Neural cell (in vitro differentiated cells): Measurements from ENCODE around the gene SLC28A3. TPM values are rescaled to one million over a fixed set of nuclear protein-coding genes. Genes with fewer than 3 reads are reported as not detected.

Experiments used
- H2AFZ ChIP-seq: fragments of 200-600, 300-800 bp; sonication (generic), shearing (Covaris generic); 2 replicates; pipeline ENCODE4 v1.6.0; 2014; ENCODE audit warnings: low read depth, mild to moderate bottlenecking, antibody characterized with exemption, low read length, moderate library complexity
- H3F3A ChIP-seq: fragments of 200-600 bp; shearing (Covaris generic); 2 replicates; pipeline ENCODE4 v1.6.1; 2016; ENCODE audit warnings: mild to moderate bottlenecking, moderate library complexity, mixed read lengths, antibody characterized with exemption, low read length; ENCODE audit not compliant: insufficient read depth, poor library complexity, severe bottlenecking
- H3K27ac ChIP-seq: fragments of 200-600, 300-800 bp; sonication (generic), shearing (Covaris generic); 2 replicates; pipeline ENCODE4 v1.5.1; 2014; ENCODE audit warnings: mild to moderate bottlenecking, low read length, moderate library complexity
- H3K27me3 ChIP-seq: fragments of 300-800, 200-600 bp; sonication (generic), shearing (Covaris generic); 2 replicates; pipeline ENCODE4 v1.6.0; 2014; ENCODE audit warnings: mild to moderate bottlenecking, low read depth, low read length, moderate library complexity; ENCODE audit not compliant: insufficient read depth
- H3K36me3 ChIP-seq: fragments of 300-800, 200-600 bp; sonication (generic), shearing (Covaris generic); 2 replicates; pipeline ENCODE4 v1.5.1; 2014; ENCODE audit warnings: mild to moderate bottlenecking, antibody characterized with exemption, low read length, moderate library complexity; ENCODE audit not compliant: insufficient read depth
- H3K4me2 ChIP-seq: fragments of 300-800, 200-600 bp; sonication (generic), shearing (Covaris generic); 2 replicates; pipeline ENCODE4 v1.6.0; 2014; ENCODE audit warnings: mild to moderate bottlenecking, low read length
- H3K4me3 ChIP-seq: fragments of 300-800, 200-600 bp; sonication (generic), shearing (Covaris generic); 2 replicates; pipeline ENCODE4 v1.5.1; 2014; ENCODE audit warnings: mild to moderate bottlenecking, low read length, moderate library complexity
- H3K79me2 ChIP-seq: fragments of 200-600 bp; shearing (Covaris generic); replicated peaks from 2 replicates; pipeline ENCODE4 v1.6.0; 2014; ENCODE audit warnings: mild to moderate bottlenecking, low read length, moderate library complexity; ENCODE audit not compliant: insufficient read depth
- H3K9ac ChIP-seq: fragments of 300-800, 200-600 bp; sonication (generic), shearing (Covaris generic); 2 replicates; pipeline ENCODE4 v1.6.1; 2016; ENCODE audit warnings: mild to moderate bottlenecking, low read length, mixed read lengths
- H3K9me2 ChIP-seq: fragments of 200-600 bp; shearing (Covaris generic); 2 replicates; pipeline ENCODE4 v1.6.1; 2016; ENCODE audit warnings: mild to moderate bottlenecking, low read length, mixed read lengths; ENCODE audit not compliant: insufficient read depth
- H3K9me3 ChIP-seq: fragments of 200-600, 300-800 bp; sonication (generic), shearing (Covaris generic); 2 replicates; pipeline ENCODE4 v1.6.1; 2016; ENCODE audit warnings: mild to moderate bottlenecking, mixed run types, low read length, moderate library complexity, mixed read lengths
- H4K20me1 ChIP-seq: fragments of 200-600 bp; shearing (Covaris generic); 2 replicates; pipeline ENCODE4 v1.6.1; 2016; ENCODE audit warnings: mild to moderate bottlenecking, mixed run types; ENCODE audit not compliant: insufficient read depth
- CTCF ChIP-seq: fragments of 450-650 bp; IDR thresholded peaks from 2 replicates; pipeline ENCODE4 v1.5.1; 2014; ENCODE audit warnings: antibody characterized with exemption, mild to moderate bottlenecking, moderate library complexity; ENCODE audit not compliant: poor library complexity, severe bottlenecking
- EP300 ChIP-seq: fragments of 450-650 bp; conservative IDR thresholded peaks from 2 replicates; pipeline ENCODE4 v1.6.1; 2014; ENCODE audit warnings: antibody characterized with exemption, mild to moderate bottlenecking, moderate library complexity; ENCODE audit not compliant: poor library complexity, severe bottlenecking
- EZH2 ChIP-seq: fragments of 200-600, 300-800 bp; shearing (Covaris generic), sonication (generic); IDR thresholded peaks from 2 replicates; pipeline ENCODE4 v1.6.1; 2014; ENCODE audit warnings: antibody characterized with exemption, low read length, borderline replicate concordance, mild to moderate bottlenecking; ENCODE audit not compliant: insufficient read depth, poor library complexity, severe bottlenecking
- MXI1 ChIP-seq: fragments of 450-650 bp; conservative IDR thresholded peaks from 2 replicates; pipeline ENCODE4 v1.6.1; 2014; ENCODE audit warnings: antibody characterized with exemption, mild to moderate bottlenecking; ENCODE audit not compliant: poor library complexity, severe bottlenecking
- POLR2AphosphoS5 ChIP-seq: IDR thresholded peaks from 2 replicates; pipeline ENCODE4 v1.6.1; 2012
- RAD21 ChIP-seq: fragments of 450-650 bp; conservative IDR thresholded peaks from 2 replicates; pipeline ENCODE4 v1.6.1; 2014; ENCODE audit warnings: antibody characterized with exemption, mild to moderate bottlenecking, moderate library complexity
- SMC3 ChIP-seq: fragments of 450-650 bp; conservative IDR thresholded peaks from 2 replicates; pipeline ENCODE4 v1.6.1; 2014; ENCODE audit warnings: antibody characterized with exemption, mild to moderate bottlenecking, moderate library complexity; ENCODE audit not compliant: poor library complexity
- TAF1 ChIP-seq: IDR thresholded peaks from 2 replicates; pipeline ENCODE4 v1.6.1; 2012; ENCODE audit warnings: low read depth
- polyA plus RNA-seq: library from polyadenylated mRNA; depleted of rRNA; stranded (reverse); fragments of >200 nt; gene quantifications from 2 replicates; pipeline ENCODE4 v1.2.3, GENCODE V29; 2014
- TF ChIP-seq, protein P1 (sequence below): IDR thresholded peaks from 2 replicates; pipeline ENCODE4 v1.6.1; 2012; ENCODE audit warnings: borderline replicate concordance

Gene SLC28A3
- polyA plus RNA-seq, 1 donor from 2014 or later = not detected

GRCh38 chr9:84379740-84380139 is 39.2 kb upstream of the SLC28A3 start:
- no peak for TF ChIP-seq EZH2
- TF ChIP-seq CTCF = no peak
- no peak for TF ChIP-seq TAF1
- no peak for TF ChIP-seq RAD21
- TF ChIP-seq MXI1 = no peak
- no peak for TF ChIP-seq POLR2AphosphoS5
- no peak for TF ChIP-seq SMC3
- no peak for TF ChIP-seq EP300
- TF ChIP-seq, protein P1, sequence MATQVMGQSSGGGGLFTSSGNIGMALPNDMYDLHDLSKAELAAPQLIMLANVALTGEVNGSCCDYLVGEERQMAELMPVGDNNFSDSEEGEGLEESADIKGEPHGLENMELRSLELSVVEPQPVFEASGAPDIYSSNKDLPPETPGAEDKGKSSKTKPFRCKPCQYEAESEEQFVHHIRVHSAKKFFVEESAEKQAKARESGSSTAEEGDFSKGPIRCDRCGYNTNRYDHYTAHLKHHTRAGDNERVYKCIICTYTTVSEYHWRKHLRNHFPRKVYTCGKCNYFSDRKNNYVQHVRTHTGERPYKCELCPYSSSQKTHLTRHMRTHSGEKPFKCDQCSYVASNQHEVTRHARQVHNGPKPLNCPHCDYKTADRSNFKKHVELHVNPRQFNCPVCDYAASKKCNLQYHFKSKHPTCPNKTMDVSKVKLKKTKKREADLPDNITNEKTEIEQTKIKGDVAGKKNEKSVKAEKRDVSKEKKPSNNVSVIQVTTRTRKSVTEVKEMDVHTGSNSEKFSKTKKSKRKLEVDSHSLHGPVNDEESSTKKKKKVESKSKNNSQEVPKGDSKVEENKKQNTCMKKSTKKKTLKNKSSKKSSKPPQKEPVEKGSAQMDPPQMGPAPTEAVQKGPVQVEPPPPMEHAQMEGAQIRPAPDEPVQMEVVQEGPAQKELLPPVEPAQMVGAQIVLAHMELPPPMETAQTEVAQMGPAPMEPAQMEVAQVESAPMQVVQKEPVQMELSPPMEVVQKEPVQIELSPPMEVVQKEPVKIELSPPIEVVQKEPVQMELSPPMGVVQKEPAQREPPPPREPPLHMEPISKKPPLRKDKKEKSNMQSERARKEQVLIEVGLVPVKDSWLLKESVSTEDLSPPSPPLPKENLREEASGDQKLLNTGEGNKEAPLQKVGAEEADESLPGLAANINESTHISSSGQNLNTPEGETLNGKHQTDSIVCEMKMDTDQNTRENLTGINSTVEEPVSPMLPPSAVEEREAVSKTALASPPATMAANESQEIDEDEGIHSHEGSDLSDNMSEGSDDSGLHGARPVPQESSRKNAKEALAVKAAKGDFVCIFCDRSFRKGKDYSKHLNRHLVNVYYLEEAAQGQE = no peak
- Histone ChIP-seq H3K36me3 (no peaks in the 10 kb centered on the region), H3K79me2 (no peaks in the 10 kb centered on the region), H3K4me2 (no peak overlapping the region), H3F3A (no peaks in the 10 kb centered on the region), H2AFZ (no peak overlapping the region), H3K9me3 (no peaks in the 10 kb centered on the region), H3K4me3 (no peak overlapping the region), H3K9me2 (no peaks in the 10 kb centered on the region), H3K27ac (no peak overlapping the region), H3K27me3 (no peaks in the 10 kb centered on the region), H4K20me1 (no peaks in the 10 kb centered on the region), H3K9ac (no peak overlapping the region)

- TF ChIP-seq EP300 (no peak), MXI1 (no peak), POLR2AphosphoS5 (no peak), SMC3 (no peak), TAF1 (no peak), EZH2 (no peak), RAD21 (no peak), CTCF (no peak)
- TF ChIP-seq, protein P1 = no peak
- Histone ChIP-seq H3K9ac (no peak overlapping the region), H3K4me2 (no peak overlapping the region), H3K9me2 (no peaks in the 10 kb centered on the region), H3K4me3 (no peak overlapping the region), H3K36me3 (no peaks in the 10 kb centered on the region), H3F3A (no peaks in the 10 kb centered on the region), H3K9me3 (no peaks in the 10 kb centered on the region), H3K27me3 (no peaks in the 10 kb centered on the region), H4K20me1 (no peaks in the 10 kb centered on the region), H2AFZ (no peak overlapping the region), H3K79me2 (no peaks in the 10 kb centered on the region), H3K27ac (no peak overlapping the region)
Observed at GRCh38 chr9:84375954-84376353, 35.4 kb upstream of the SLC28A3 start.
